KOPT-K1 (cell line): ENCODE results near the gene ELMO1.

Experiments
- H3K27ac ChIP-seq: fragments of 200-600 bp; sonication (generic); 2 replicates; pipeline ENCODE4 v1.5.1; 2016; ENCODE audit warnings: antibody characterized with exemption, mild to moderate bottlenecking, low read depth, low read length; ENCODE audit not compliant: poor library complexity, severe bottlenecking
- H3K36me3 ChIP-seq: fragments of 200-600 bp; sonication (generic); 2 replicates; pipeline ENCODE4 v1.5.1; 2017; ENCODE audit warnings: antibody characterized with exemption, mild to moderate bottlenecking, low read length, moderate library complexity; ENCODE audit not compliant: insufficient read depth
- H3K9me3 ChIP-seq: fragments of 200-600 bp; sonication (generic); 2 replicates; pipeline ENCODE4 v1.5.1; 2017; ENCODE audit warnings: antibody characterized with exemption, low read length, mild to moderate bottlenecking; ENCODE audit not compliant: insufficient read depth, poor library complexity, severe bottlenecking

ELMO1 gene, protein sequence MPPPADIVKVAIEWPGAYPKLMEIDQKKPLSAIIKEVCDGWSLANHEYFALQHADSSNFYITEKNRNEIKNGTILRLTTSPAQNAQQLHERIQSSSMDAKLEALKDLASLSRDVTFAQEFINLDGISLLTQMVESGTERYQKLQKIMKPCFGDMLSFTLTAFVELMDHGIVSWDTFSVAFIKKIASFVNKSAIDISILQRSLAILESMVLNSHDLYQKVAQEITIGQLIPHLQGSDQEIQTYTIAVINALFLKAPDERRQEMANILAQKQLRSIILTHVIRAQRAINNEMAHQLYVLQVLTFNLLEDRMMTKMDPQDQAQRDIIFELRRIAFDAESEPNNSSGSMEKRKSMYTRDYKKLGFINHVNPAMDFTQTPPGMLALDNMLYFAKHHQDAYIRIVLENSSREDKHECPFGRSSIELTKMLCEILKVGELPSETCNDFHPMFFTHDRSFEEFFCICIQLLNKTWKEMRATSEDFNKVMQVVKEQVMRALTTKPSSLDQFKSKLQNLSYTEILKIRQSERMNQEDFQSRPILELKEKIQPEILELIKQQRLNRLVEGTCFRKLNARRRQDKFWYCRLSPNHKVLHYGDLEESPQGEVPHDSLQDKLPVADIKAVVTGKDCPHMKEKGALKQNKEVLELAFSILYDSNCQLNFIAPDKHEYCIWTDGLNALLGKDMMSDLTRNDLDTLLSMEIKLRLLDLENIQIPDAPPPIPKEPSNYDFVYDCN

DNA sequence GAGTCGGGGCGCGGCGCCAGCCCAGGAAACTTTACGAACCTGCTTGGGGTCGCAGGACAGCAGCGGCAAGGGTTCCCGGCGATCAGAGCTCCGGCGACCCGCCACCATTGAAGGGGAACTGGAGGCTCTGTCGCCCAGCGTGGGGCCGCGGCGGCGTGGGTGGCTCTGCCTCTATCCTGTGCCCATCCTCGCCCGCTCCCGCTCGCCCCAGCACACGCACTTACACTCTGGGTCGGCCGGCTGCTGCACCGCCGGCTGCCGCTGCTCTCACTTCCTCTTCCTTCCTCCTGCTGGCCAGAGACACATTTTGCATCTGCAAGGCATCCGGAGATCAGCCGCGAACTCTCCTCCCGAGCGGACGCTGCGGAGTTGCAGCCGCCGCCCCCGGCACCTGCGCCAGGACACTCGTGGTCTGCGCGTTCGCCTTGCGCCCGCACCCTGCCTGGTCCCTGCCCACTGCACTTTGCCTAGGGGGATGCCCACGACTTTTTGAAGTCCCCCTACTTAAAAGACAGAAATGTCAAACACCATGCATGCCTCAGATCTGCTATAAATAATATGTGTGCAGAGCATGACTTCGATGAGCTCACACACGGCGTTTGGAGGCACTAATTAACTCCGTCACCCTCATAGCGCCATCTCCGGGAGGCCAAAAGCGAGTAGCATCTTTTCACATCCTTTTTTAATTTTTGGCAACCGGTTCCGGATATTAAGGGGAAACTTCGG lies at the start of gene ELMO1:
Gene ELMO1, minus strand, starts transcription at position 229 of the 726 bp plus-strand sequence. CDS start 106,174 bp downstream, outside the sequence.
- Histone ChIP-seq H3K27ac (peak within 1 kb of the TSS; percentile 74), H3K36me3 (0 out of 2 replicates have a peak, but pooled peaks cover 4% of the 10 kb centered on the region)

DNA sequence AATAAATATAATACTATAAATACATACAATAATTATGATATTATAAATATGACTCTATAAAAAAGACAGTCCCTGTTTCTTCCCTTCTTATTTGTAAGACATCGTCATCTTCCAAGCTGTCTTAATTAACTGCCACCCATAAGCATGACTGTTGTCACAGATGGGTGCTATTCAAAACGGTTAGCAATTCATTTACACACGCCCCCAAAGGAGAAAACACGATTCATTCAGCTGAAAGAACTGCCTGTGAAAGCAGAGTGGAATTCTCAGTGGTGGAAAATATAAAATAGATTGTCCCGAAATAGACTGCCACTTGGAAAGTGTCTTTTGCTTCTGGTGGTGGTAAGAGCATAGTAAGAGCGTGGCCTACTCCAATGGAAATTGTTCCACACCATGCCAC lies 48.9 kb upstream of the ELMO1 start:
- H3K36me3 ChIP-seq, result no peaks in the 10 kb centered on the region
- no peaks in the 10 kb centered on the region for H3K9me3 ChIP-seq
- no peak overlapping the region for H3K27ac ChIP-seq

More for the DNA sequence above, at the start of gene ELMO1:
- no peaks in the 10 kb centered on the region for H3K9me3 ChIP-seq

DNA sequence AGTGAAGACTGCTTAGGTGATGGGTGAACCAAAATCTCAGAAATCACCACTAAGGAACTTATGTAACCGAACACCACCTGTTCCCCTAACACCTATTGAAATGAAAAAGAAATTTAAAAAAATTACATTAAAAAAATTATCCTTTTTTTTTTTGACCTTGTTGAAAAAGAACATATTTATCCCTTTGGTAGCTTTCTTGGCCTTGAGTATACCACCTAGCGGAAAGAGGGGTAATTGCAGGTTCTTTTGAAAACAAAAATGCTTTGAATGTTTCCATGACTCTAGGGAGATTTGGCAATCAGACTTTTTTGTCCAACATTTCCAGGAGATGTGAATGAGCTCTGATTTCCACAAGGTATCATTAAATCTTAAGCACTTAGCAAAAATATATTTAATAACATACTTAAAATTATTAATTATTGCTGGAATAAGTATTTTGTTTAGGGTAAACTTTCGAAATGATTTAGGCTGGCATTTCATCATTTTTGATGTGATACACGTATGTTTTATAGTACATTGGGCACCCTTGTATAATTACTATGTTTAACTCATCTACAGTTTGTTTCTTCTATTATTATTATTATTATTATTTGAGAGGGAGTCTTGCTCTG lies 47.0 kb upstream of the ELMO1 start:
- H3K9me3 ChIP-seq, result no peaks in the 10 kb centered on the region
- no peak overlapping the region for H3K27ac ChIP-seq
- no peaks in the 10 kb centered on the region for H3K36me3 ChIP-seq

DNA sequence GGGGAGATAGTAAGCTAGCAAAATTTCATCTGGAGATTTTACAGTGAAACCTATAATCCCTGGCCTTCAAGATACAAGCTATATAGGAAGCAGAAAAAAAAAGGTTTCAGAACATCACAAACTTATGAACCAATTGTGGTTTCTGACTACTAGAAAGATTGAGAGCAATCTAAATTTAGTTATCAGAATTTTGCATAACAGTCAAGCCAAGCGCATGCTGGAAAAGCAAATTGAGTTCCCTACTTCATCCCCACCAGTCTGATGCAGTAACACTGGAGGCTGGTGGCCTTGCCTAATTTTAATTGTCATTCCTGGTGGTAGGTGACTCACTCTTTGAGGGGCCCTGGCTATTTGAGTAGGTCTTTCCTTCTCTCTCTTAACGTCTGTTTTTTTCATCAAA lies 46.3 kb upstream of the ELMO1 start:
- Histone ChIP-seq H3K9me3 (no peaks in the 10 kb centered on the region), H3K36me3 (no peaks in the 10 kb centered on the region), H3K27ac (no peak overlapping the region)

DNA sequence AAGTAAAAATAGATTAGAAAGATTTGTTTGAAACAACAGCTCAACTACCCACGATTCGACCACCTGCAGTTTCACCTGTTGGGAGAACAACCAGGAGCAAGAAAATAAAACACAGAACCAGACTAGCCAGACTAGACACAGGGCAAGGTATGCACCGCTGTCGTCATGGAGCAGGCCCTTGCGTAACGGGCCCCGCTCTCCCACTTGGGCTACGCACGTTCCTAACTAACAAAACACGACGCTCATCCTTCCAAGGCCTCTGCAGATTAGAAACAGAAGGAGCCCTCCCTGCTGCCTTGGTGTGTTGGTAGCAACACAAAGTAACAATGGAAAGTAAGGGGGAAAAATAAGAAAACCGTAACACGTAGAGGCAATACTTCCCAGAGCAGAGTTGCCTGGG lies 45.1 kb upstream of the ELMO1 start:
- Histone ChIP-seq H3K9me3 (no peaks in the 10 kb centered on the region), H3K27ac (no peak overlapping the region)

DNA sequence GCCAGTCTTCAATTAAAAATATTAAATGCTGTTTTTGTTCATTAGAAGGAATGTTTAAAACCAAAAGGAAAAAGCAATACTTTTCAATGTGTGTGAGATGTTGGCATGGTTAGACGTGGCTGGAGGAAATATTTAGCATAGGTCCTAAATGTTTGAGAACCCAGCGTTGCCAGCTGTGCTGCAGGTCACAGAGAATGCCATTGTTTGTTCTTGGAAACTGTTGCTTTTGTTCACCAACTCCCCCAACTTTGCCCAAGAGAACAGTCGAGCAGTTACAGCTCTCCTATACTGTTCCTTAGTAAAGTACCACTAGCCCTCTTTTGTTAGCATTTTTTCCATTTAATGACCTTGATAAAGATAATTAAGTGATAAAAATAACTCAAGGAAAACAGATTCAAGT lies 44.5 kb upstream of the ELMO1 start:
- Histone ChIP-seq H3K27ac (no peak overlapping the region), H3K36me3 (no peaks in the 10 kb centered on the region), H3K9me3 (peaks cover 6% of the 10 kb centered on the region)

More for the DNA sequence above, 45.1 kb upstream of the ELMO1 start:
- H3K36me3 ChIP-seq, result no peaks in the 10 kb centered on the region

DNA sequence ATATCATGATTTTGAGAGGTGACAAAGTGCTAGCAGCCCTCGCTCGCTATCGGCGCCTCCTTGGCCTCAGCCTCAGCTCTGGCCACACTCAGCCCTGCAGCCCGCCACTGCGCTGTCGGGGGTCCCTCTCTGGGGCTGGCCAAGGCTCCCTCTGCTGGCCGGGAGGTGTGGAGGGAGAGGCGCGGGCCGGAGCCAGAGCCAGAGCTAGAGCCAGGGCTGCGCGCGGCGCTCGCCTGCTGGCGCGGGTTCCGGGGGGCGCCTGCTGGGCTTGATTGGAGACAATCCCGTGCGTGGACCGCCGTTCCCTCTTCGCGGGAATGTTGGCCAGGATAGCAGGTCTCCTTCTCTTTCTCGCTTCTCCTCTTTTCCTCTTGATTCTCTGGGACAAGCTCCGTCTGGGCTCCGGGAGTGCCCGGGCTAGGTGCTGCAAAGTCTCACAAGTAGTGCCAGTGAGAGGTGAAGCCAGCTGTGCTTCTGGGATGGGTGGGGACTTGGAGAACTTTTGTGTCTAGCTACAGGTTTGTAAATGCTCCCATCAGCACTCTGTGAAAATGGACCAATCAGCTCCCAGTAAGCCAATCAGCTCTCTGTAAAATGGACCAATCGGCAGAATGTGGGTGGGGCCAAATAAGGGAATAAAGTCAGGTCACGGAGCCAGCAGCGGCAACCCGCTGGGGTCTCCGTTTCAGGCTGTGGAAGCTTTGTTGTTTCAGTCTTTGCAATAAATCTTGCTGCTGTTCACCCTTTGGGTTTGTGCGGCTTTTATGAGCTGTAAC lies 43.4 kb upstream of the ELMO1 start:
- Histone ChIP-seq H3K36me3 (no peaks in the 10 kb centered on the region), H3K27ac (no peak overlapping the region), H3K9me3 (peaks cover 13% of the 10 kb centered on the region)

DNA sequence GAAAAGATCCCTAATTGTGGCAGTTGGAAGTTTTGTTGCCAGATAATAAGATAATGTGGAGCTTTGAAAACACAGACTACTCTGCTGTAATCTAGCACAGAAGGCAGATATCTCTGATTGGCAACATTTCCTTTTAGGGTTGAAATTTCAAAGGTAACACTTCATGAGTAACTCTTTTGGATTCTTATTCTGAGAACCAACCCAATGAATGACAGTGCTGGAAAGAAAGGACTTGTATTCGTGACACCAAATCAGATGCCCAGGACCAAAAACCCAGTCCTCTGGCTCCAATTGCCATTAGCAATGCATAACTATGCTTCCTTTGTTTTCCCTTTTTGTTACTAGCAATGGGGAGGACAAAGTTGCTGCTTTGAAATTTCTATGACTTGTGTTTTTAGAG lies 41.0 kb upstream of the ELMO1 start:
- Histone ChIP-seq H3K36me3 (no peaks in the 10 kb centered on the region), H3K27ac (no peak overlapping the region), H3K9me3 (peaks cover 14% of the 10 kb centered on the region)

DNA sequence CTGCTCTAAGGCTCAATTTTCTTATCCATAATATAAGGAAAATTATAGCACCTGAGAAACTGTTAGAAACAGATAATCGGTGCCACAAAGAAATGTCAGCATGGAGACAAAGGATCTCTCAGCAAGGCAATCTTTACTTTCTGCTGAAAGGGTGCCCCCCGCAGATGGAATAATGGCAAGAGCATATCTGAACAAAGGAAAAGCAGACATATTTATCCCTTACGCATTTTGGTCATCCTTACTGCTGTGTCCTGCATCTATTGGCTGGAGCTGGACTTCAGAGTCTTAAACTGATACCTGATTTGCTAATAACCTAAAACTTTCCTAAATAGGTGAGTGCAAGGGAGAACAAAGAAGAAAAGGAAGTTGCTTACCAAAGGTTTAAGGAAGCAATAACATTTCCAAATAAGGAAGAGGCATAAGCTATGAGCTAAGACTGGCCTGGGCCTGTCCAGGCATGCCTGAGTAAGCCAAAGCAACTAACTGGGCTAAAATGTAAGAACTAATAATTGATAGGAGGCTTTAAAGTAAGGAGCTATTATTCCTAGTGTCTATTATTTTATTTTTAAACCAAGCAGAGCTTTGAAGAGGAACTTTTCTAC lies 39.6 kb upstream of the ELMO1 start:
- H3K9me3 ChIP-seq, result peaks cover 14% of the 10 kb centered on the region
- H3K27ac ChIP-seq, result no peak overlapping the region
- H3K36me3 ChIP-seq, result no peaks in the 10 kb centered on the region

DNA sequence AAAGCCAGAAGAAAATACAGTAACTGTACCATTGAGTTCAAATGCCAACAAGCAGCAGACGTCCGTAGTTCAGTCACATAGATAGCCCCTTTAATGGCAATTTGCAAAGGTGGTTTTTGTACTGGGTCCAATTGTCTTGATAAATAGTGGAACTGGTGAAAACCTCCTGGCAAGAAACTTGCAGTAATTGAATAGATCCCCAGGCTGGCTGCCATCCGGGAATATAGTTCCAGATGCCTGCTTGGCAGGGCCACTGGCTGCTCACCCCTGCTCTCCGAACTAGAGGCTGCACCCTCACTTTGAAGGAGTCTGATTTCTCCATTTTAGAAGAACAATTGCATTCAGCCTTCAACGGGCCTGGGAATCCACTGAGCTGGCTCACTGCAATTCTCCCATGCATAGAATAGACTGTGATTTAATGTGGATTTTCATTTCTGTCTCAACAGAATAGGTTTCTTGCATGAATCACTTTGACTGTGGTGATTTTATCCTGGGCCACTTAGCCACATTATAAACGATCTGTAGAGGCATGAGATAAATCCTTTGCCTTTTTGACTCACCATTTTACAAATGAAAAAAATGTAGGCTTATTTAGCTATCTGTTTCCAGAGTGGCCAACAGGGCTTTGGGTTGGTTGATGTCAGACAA lies 35.9 kb upstream of the ELMO1 start:
- H3K9me3 ChIP-seq, result peaks cover 14% of the 10 kb centered on the region
- no peak overlapping the region for H3K27ac ChIP-seq
- no peaks in the 10 kb centered on the region for H3K36me3 ChIP-seq

DNA sequence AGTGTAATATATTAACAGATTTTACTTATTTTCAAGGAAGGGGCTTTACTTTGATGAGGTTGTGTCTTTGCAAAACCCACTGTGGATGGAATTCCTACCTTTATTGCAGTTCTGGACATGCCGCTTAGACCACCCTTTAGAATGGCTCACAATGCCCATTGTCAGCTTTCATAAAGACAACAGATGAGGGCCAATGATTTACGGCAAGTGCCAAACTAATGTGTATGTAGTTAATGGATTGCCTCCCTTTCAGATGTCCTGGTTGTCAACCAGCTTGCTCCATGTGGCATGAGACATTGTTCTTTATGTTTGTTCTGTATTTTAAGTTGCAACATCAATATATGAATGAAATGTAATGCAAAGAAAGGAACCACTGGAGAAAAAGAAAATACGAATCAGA lies 35.0 kb upstream of the ELMO1 start:
- H3K27ac ChIP-seq, result no peak overlapping the region
- peaks cover 13% of the 10 kb centered on the region for H3K9me3 ChIP-seq
- H3K36me3 ChIP-seq, result no peaks in the 10 kb centered on the region

DNA sequence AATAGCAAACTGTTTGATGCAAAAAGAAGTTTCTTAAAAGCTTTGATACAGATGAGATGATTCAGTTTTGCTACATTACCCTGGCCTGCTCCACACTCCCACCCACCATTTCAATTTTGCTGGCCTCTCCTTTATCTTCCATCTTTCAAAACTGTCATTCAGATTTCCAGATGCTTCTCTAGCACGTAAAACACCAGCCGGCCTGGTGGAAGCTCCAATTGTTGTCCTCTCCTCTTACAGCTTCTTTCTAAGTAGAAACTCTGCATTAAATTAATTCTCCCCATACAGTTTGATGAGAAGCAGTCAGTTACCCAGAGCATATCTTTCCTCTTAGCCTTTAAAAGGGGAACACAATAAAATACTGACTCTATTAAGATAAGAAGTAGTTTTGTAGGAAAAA lies 34.3 kb upstream of the ELMO1 start:
- Histone ChIP-seq H3K9me3 (peaks cover 6% of the 10 kb centered on the region), H3K27ac (no peak overlapping the region), H3K36me3 (no peaks in the 10 kb centered on the region)

DNA sequence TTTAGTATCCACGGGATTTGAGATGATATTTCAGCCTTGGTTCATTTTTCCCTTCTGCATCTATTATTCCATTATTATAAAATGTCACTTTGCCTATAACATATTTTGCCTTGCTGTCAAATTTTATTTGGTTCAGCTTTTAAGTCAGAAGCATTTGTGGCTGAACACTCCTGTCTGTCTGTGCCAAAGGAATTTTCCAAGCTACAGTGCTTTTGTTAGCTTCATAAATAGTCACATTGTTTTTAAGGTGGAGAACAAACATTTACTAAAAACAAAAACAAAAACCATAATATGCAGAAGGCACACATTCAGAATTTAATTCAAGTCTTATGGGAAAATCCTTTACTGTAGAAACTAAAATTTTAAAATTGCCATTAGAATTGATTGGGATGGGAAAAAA lies 33.8 kb upstream of the ELMO1 start:
- no peak overlapping the region for H3K27ac ChIP-seq
- H3K36me3 ChIP-seq, result no peaks in the 10 kb centered on the region
- peaks cover 4% of the 10 kb centered on the region for H3K9me3 ChIP-seq
